ENCODE results near the gene CREB5. TPM values are rescaled to one million over a fixed set of nuclear protein-coding genes. Genes with fewer than 3 reads are reported as not detected.

Gene CREB5
- polyA plus RNA-seq, 1 donor from 2014 or later: 3.7 TPM

DNA sequence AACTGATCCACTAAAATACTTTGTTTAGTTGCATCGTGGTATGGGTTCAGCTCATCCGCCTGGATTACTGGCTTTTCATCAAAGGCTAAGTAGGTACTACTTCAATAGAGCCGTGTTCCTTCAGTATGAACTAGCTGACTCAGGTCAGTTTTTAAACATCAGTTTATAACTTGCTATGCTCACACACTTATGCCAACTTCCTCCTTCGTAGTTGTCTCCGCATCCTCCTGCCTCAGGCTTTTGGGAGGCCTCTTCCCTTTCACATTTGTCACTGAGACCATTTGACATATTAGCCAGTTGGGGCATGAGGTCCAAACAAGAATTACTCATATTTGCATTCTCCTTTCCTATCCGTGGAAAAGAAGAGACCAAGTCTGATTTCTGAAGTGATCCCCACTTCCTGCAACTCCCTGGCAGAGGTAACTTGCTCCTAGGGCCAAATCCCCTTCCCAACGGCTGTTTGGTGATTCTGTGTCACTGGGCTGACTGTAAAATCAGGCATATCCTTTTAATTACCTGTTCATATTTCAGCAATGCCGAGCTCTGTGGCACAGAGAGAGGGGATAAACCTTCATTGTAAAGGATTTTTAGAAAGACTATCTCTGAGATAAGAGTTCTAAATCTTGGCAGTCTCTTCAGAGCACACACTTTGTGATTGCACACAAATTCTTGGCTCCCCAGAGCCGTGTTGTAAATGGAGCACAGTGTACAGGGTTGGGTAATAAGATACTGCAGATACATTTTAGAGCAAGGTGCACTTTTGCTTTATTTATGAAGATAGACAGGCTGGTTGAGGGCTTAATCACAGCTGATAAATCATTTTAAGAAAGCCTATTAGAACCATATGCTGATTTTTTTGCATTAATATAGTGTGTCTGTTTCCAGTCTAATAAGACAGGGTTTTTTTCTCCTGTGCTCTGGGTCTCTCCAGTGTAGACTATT, 108.0 kb downstream of the CREB5 start:
- Histone ChIP-seq H3K4me2 (ENCODE audit: low read length) (no peak overlapping the region), H3K27me3 (ENCODE audit: insufficient read depth, low read depth, low read length) (no peaks in the 10 kb centered on the region), H3K79me2 (replicated peaks; ENCODE audit: insufficient read depth, low read length) (no peaks in the 10 kb centered on the region), H3K4me3 (ENCODE audit: low read length) (no peak overlapping the region), H3F3A (ENCODE audit: insufficient read depth, low read length, poor library complexity, severe bottlenecking) (no peaks in the 10 kb centered on the region), H3K27ac (ENCODE audit: low read length) (no peak overlapping the region), H3K36me3 (ENCODE audit: insufficient read depth, low read length) (no peaks in the 10 kb centered on the region), H4K20me1 (ENCODE audit: insufficient read depth) (no peaks in the 10 kb centered on the region), H2AFZ (ENCODE audit: low read depth, low read length) (no peak overlapping the region), H3K9me3 (ENCODE audit: low read length) (no peaks in the 10 kb centered on the region), H3K9me2 (ENCODE audit: insufficient read depth, low read length) (no peaks in the 10 kb centered on the region), H3K9ac (ENCODE audit: low read length) (no peak overlapping the region)
- TF ChIP-seq EZH2 (IDR thresholded peaks at IDR 0.05; ENCODE audit: borderline replicate concordance, insufficient read depth, low read length, poor library complexity, severe bottlenecking): no peak
- no peak for TF ChIP-seq POLR2AphosphoS5 (IDR thresholded peaks at IDR 0.05)
- no peak for TF ChIP-seq EP300 (conservative IDR thresholded peaks at IDR 0.05; ENCODE audit: poor library complexity, severe bottlenecking)
- TF ChIP-seq, protein P1, sequence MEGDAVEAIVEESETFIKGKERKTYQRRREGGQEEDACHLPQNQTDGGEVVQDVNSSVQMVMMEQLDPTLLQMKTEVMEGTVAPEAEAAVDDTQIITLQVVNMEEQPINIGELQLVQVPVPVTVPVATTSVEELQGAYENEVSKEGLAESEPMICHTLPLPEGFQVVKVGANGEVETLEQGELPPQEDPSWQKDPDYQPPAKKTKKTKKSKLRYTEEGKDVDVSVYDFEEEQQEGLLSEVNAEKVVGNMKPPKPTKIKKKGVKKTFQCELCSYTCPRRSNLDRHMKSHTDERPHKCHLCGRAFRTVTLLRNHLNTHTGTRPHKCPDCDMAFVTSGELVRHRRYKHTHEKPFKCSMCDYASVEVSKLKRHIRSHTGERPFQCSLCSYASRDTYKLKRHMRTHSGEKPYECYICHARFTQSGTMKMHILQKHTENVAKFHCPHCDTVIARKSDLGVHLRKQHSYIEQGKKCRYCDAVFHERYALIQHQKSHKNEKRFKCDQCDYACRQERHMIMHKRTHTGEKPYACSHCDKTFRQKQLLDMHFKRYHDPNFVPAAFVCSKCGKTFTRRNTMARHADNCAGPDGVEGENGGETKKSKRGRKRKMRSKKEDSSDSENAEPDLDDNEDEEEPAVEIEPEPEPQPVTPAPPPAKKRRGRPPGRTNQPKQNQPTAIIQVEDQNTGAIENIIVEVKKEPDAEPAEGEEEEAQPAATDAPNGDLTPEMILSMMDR (IDR thresholded peaks at IDR 0.05; ENCODE audit: poor library complexity, severe bottlenecking): no peak
- no peak for TF ChIP-seq TAF1 (IDR thresholded peaks at IDR 0.05; ENCODE audit: low read depth)
- no peak for TF ChIP-seq MXI1 (conservative IDR thresholded peaks at IDR 0.05; ENCODE audit: poor library complexity, severe bottlenecking)
- no peak for TF ChIP-seq SMC3 (conservative IDR thresholded peaks at IDR 0.05; ENCODE audit: poor library complexity)
- TF ChIP-seq RAD21 (conservative IDR thresholded peaks at IDR 0.05): no peak
- TF ChIP-seq, protein P2, sequence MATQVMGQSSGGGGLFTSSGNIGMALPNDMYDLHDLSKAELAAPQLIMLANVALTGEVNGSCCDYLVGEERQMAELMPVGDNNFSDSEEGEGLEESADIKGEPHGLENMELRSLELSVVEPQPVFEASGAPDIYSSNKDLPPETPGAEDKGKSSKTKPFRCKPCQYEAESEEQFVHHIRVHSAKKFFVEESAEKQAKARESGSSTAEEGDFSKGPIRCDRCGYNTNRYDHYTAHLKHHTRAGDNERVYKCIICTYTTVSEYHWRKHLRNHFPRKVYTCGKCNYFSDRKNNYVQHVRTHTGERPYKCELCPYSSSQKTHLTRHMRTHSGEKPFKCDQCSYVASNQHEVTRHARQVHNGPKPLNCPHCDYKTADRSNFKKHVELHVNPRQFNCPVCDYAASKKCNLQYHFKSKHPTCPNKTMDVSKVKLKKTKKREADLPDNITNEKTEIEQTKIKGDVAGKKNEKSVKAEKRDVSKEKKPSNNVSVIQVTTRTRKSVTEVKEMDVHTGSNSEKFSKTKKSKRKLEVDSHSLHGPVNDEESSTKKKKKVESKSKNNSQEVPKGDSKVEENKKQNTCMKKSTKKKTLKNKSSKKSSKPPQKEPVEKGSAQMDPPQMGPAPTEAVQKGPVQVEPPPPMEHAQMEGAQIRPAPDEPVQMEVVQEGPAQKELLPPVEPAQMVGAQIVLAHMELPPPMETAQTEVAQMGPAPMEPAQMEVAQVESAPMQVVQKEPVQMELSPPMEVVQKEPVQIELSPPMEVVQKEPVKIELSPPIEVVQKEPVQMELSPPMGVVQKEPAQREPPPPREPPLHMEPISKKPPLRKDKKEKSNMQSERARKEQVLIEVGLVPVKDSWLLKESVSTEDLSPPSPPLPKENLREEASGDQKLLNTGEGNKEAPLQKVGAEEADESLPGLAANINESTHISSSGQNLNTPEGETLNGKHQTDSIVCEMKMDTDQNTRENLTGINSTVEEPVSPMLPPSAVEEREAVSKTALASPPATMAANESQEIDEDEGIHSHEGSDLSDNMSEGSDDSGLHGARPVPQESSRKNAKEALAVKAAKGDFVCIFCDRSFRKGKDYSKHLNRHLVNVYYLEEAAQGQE (IDR thresholded peaks at IDR 0.05; ENCODE audit: borderline replicate concordance): no peak

DNA sequence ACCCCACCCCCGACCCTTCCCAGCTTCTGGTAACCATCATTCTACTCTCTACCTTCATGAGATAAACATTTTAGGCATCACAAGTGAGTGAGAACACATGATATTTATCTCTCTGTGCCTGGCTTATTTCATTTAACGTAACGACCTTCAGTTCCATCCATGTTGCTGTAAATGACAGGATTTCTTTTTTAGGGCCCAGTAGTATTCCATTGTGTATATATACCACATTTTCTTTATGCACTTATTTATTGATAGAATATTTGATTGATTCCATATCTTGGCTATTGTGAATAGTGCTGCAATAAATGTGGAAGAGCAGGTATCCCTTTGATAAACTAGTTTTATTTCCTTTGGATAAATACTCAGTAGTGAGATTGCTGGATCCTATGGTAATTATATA, 112.7 kb downstream of the CREB5 start:
- Histone ChIP-seq H3K9me3 (ENCODE audit: low read length) (no peaks in the 10 kb centered on the region), H3K79me2 (replicated peaks; ENCODE audit: insufficient read depth, low read length) (no peaks in the 10 kb centered on the region), H2AFZ (ENCODE audit: low read depth, low read length) (no peak overlapping the region), H3K9me2 (ENCODE audit: insufficient read depth, low read length) (no peaks in the 10 kb centered on the region), H3K4me2 (ENCODE audit: low read length) (no peak overlapping the region), H3K4me3 (ENCODE audit: low read length) (no peak overlapping the region), H3F3A (ENCODE audit: insufficient read depth, low read length, poor library complexity, severe bottlenecking) (no peaks in the 10 kb centered on the region), H3K9ac (ENCODE audit: low read length) (no peak overlapping the region), H3K36me3 (ENCODE audit: insufficient read depth, low read length) (no peaks in the 10 kb centered on the region), H3K27ac (ENCODE audit: low read length) (no peak overlapping the region), H4K20me1 (ENCODE audit: insufficient read depth) (no peaks in the 10 kb centered on the region), H3K27me3 (ENCODE audit: insufficient read depth, low read depth, low read length) (no peaks in the 10 kb centered on the region)
- TF ChIP-seq POLR2AphosphoS5 (IDR thresholded peaks at IDR 0.05): no peak
- TF ChIP-seq SMC3 (conservative IDR thresholded peaks at IDR 0.05; ENCODE audit: poor library complexity): no peak
- TF ChIP-seq, protein P1 (IDR thresholded peaks at IDR 0.05; ENCODE audit: poor library complexity, severe bottlenecking): no peak
- no peak for TF ChIP-seq MXI1 (conservative IDR thresholded peaks at IDR 0.05; ENCODE audit: poor library complexity, severe bottlenecking)
- TF ChIP-seq EP300 (conservative IDR thresholded peaks at IDR 0.05; ENCODE audit: poor library complexity, severe bottlenecking): no peak
- no peak for TF ChIP-seq EZH2 (IDR thresholded peaks at IDR 0.05; ENCODE audit: borderline replicate concordance, insufficient read depth, low read length, poor library complexity, severe bottlenecking)
- TF ChIP-seq, protein P2 (IDR thresholded peaks at IDR 0.05; ENCODE audit: borderline replicate concordance): no peak
- TF ChIP-seq RAD21 (conservative IDR thresholded peaks at IDR 0.05): no peak
- TF ChIP-seq TAF1 (IDR thresholded peaks at IDR 0.05; ENCODE audit: low read depth): no peak
